ENCODE data around the gene APAF1.

APAF1 gene

DNA sequence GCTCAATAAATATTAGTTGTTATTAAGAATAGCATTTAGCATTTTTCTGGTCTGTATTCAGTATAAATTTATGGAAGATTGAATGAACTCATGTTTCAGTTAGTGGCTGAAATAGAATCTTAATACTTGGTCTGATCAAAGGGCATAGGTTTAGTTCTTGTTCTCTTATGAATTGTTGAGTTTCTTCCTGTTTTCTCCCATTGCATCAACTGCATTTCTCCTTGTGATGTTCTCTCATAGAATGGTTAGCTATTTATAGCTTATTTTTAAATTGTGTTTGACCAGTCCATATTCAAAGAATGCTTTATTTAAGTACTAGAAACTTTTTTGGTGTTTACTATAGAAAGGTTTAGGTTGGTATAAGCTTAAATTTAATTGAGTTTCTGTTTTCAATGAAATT, 29.8 kb downstream of the APAF1 start:
- TF ChIP-seq, protein P1, sequence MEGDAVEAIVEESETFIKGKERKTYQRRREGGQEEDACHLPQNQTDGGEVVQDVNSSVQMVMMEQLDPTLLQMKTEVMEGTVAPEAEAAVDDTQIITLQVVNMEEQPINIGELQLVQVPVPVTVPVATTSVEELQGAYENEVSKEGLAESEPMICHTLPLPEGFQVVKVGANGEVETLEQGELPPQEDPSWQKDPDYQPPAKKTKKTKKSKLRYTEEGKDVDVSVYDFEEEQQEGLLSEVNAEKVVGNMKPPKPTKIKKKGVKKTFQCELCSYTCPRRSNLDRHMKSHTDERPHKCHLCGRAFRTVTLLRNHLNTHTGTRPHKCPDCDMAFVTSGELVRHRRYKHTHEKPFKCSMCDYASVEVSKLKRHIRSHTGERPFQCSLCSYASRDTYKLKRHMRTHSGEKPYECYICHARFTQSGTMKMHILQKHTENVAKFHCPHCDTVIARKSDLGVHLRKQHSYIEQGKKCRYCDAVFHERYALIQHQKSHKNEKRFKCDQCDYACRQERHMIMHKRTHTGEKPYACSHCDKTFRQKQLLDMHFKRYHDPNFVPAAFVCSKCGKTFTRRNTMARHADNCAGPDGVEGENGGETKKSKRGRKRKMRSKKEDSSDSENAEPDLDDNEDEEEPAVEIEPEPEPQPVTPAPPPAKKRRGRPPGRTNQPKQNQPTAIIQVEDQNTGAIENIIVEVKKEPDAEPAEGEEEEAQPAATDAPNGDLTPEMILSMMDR (conservative IDR thresholded peaks at IDR 0.05) = no peak

DNA sequence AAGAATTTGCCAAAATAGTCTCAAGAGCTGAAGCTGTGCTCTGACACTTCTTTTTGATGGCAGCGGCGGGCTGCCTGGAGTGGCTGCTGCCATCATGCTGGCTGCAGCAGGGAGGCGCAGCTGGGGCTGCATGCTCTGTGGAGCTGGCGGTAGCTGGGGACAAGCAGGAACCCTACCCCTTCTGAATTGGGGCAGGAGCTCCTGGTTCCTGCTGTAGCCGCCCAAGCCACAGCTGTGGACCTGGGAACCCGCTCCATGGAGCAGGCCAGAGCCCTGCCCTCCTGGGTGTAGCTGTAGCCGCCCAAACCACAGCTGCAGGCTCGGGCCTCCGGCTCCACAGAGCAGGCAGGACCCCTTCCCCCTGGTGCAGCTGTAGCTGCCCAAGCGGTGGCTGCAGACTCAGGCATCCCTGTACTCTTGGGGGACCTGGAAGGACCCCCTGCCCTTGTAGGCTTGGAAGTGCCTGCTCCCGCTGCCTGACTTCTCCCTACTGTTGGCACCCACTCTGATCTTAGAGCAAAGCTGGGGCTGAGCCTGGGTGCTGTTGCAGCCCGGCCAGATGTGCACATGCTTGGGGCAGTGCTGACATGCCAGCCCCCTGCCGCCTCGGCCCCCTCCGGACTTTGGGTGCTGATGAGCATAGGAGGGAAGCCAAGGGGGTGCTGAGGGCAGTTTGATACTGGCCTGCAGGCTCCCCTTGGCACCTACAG, 33.3 kb downstream of the APAF1 start:
- TF ChIP-seq, protein P1 (conservative IDR thresholded peaks at IDR 0.05) = no peak
- H3K27ac ChIP-seq = no peak overlapping the region

More for the DNA sequence above, 29.8 kb downstream of the APAF1 start:
- no peak overlapping the region for H3K27ac ChIP-seq

DNA sequence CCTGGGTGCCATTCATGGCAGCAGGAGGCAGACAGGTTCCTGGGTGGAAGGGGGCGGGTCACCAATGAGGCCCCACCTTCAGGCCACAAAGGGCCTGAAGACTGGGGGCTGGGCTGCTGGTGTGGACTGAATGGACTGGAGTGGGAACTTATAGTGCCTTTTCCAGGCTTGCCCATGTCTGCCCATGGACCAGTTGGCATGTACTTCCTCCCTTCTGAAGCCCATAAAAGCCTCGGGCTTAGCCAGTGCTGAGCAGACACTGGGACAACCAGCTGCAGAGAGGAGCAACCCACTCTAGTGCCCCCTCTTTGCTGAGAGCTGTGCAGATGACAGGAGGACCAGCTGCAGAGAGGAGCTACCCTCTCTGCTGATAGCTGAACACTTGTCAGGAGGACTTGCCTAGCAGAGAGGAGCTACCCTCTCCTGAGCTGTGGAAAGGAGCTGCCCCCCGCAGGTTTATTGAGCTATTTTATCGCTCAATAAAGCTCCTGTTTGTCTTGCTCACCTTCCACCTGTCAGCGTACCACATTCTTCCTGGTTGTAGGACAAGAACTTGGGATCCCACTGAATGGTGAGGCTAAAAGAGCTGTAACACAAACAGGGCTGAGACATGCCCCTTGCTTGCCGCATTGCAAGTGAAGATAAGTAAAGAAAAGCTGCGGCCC, 34.0 kb downstream of the APAF1 start:
- TF ChIP-seq, protein P1 (conservative IDR thresholded peaks at IDR 0.05) = no peak
- no peak overlapping the region for H3K27ac ChIP-seq

DNA sequence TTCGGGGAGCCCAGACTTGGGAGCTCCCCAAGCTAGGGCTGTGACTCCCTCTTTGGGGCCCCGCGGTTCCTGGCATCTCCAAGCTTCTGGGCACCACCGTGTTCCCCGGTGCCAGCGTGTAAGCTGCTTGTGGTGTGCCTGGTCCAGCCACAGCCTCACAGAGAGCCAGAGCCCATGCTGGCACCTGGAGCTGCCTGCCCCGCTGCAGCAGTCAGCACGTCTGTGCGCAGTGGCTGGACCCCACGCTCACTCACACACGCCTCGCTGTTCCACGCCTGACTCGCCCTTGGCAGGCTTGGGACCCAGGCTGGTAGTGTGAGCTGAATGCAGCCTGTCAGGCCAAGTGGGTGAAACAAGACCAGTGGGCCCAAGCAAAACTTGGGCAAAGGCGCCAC, 34.5 kb downstream of the APAF1 start:
- H3K27ac ChIP-seq = no peak overlapping the region
- TF ChIP-seq, protein P1 (conservative IDR thresholded peaks at IDR 0.05) = no peak

DNA sequence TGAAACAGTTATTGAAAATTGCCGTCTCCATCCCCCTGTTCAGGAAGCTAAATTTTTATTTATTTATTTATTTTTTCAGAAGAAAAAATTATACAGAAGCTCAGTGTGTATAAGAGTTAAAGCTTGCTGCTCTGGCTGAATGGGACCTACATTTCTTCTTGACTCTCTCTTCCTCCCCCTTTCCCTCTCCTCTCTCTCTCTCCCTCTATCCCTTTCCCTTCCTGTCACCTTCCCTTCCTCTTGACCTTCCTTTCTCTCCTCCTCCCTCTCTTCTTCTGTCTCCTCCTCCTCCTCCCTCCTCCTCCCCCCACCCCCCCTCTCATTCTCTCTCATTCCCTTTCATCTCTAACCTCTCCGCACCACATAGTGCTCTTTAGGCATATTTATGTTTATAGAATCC, 39.1 kb downstream of the APAF1 start:
- TF ChIP-seq, protein P1 (conservative IDR thresholded peaks at IDR 0.05) = no peak
- H3K27ac ChIP-seq = no peak overlapping the region

DNA sequence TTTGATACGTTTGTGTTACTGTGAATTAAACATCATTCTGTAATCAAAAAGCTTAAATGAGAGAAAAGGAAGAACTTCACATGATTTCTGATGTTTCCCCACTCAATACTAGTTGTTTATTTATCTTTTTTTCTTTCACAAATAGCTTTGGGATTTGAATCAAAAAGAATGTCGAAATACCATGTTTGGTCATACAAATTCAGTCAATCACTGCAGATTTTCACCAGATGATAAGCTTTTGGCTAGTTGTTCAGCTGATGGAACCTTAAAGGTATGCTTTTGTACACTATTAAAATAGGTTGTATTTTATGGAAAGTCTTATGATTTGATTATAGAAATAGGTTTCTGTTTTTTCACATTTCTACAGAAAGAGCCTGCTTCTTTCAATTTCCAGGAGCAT, 41.5 kb downstream of the APAF1 start:
- H3K27ac ChIP-seq = no peak overlapping the region
- TF ChIP-seq, protein P1 (conservative IDR thresholded peaks at IDR 0.05) = no peak

DNA sequence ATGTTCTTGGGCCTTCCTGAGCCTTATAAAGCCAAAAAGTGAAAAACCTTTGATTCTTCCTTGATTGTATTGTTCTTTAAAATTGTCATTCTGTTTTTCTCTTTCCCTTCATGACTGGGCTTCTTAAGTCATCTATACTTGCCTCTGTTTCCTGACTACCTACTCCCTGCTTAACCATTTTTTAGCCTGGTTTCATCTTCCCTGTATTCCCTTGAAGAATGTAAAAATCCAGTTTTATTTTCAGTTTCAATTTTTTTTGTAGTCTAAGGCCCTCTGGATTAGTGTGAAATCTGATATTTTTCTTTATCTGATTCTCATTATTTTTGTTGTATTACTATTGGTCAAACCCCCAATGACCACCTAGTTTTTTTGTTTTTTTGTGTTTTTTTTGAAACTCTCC, 46.3 kb downstream of the APAF1 start:
- TF ChIP-seq, protein P1 (conservative IDR thresholded peaks at IDR 0.05) = no peak
- H3K27ac ChIP-seq = no peak overlapping the region
